GM21717 (cell line): Measurements from ENCODE around the gene HSBP1L1.
"Not testable (repeated sequence)": the region's sequence is repeated elsewhere in the genome, so short reads cannot be mapped to it uniquely, and the experiment has no call there.

Experiments used
- ATAC-seq: cut with Tn5 transposase; IDR thresholded peaks from one replicate; pipeline ENCODE4 v1.9.1; 2021; ENCODE audit warnings: mild to moderate bottlenecking, moderate library complexity; ENCODE audit not compliant: unreplicated experiment

The HSBP1L1 gene

GRCh38 chr18:79960161-79960801 lies 4.2 kb upstream of the HSBP1L1 start:
- ATAC-seq = not testable (repeated sequence)

- no peak for ATAC-seq
These were observed 3.4 kb upstream of the HSBP1L1 start for GRCh38 chr18:79960921-79961526.

- no peak for ATAC-seq
These were observed 2.7 kb upstream of the HSBP1L1 start for GRCh38 chr18:79961527-79962291.

GRCh38 chr18:79962311-79962710 lies 2.1 kb upstream of the HSBP1L1 start:
- ATAC-seq = no peak

- no peak for ATAC-seq
These were observed 1.4 kb upstream of the HSBP1L1 start for GRCh38 chr18:79962835-79963657.

GRCh38 chr18:79963658-79964329 lies 649 bp upstream of the HSBP1L1 start:
- no peak for ATAC-seq

GRCh38 chr18:79965119-79965902 lies 868 bp downstream of the HSBP1L1 start:
- ATAC-seq = no peak

- no peak for ATAC-seq
These were observed 6.1 kb downstream of the HSBP1L1 start for GRCh38 chr18:79970419-79971133.

GRCh38 chr18:79971211-79971952 lies 6.9 kb downstream of the HSBP1L1 start:
- ATAC-seq = no peak

- ATAC-seq = no peak
These were observed 7.5 kb downstream of the HSBP1L1 start for GRCh38 chr18:79971986-79972385.

GRCh38 chr18:79972720-79973119 lies 8.3 kb downstream of the HSBP1L1 start:
- ATAC-seq = no peak

- ATAC-seq = no peak
These were observed 9.1 kb downstream of the HSBP1L1 start for GRCh38 chr18:79973517-79973916.

GRCh38 chr18:79974025-79974654 lies 9.7 kb downstream of the HSBP1L1 start:
- ATAC-seq = no peak

- no peak for ATAC-seq
These were observed 10.6 kb downstream of the HSBP1L1 start for GRCh38 chr18:79975043-79975442.

- ATAC-seq = no peak
These were observed 11.7 kb downstream of the HSBP1L1 start for GRCh38 chr18:79975985-79976680.

GRCh38 chr18:79979843-79980242 lies 15.4 kb downstream of the HSBP1L1 start:
- no peak for ATAC-seq

- no peak for ATAC-seq
These were observed 16.1 kb downstream of the HSBP1L1 start for GRCh38 chr18:79980585-79980984.
